Regular cardiac myocyte (primary cell): ENCODE measurements around the gene XPR1. TPM values are rescaled to one million over a fixed set of nuclear protein-coding genes. Genes with fewer than 3 reads are reported as not detected.

Source experiments
- total RNA-seq: library from RNA; depleted of rRNA; stranded (reverse); fragments of >200 nt; gene quantifications from 2 replicates; pipeline ENCODE4 v1.2.3, GENCODE V29; 2014

Gene XPR1
- 23.7 and 26.6 TPM in 2 replicates for total RNA-seq

GRCh38 chr1:180631766-180632325 lies at the start of gene XPR1:
Gene XPR1, plus strand, starts transcription at chr1:180632022. Its CDS starts 180 bp downstream, at chr1:180632202.

GRCh38 chr1:180912801-180913565 lies 281.2 kb downstream of the XPR1 start, which contains the start of gene KIAA1614:
Gene KIAA1614, plus strand, starts transcription at chr1:180912897. Its CDS starts 347 bp downstream, at chr1:180913244.

Other genes starting within 250 kb of the XPR1 start
- gene ACBD6, start 129.4 kb upstream of the XPR1 start, total RNA-seq = 34.7 and 41.7 TPM in 2 replicates
- gene OVAAL, start 73.1 kb upstream of the XPR1 start, total RNA-seq = under 0.01 TPM in 1 of 2 replicates, not detected in the other